Subcutaneous adipose tissue (tissue), 4 donors: ENCODE results near the gene CCDC90B. TPM values are rescaled to one million over a fixed set of nuclear protein-coding genes. Genes with fewer than 3 reads are reported as not detected.

Experiments
- CTCF ChIP-seq: fragments of 450-650 bp; IDR thresholded peaks from one replicate; pipeline ENCODE4 v1.5.1; 2016; ENCODE audit warnings: low read depth, mild to moderate bottlenecking, control low read depth, antibody characterized with exemption, moderate library complexity
- total RNA-seq, 4 donors: library from RNA; depleted of rRNA; stranded (reverse); fragments of >200 nt; gene quantifications; one replicate each; pipeline ENCODE4 v1.1.0, GENCODE V29; 2016

The CCDC90B gene
- total RNA-seq, 4 donors from 2014 or later: 27.7 to 54.8 (median 42.2) TPM

- TF ChIP-seq CTCF: no peak
Measured at GRCh38 chr11:83317757-83318690, 31.9 kb upstream of the CCDC90B start.

GRCh38 chr11:83312430-83312829 is 26.3 kb upstream of the CCDC90B start:
- TF ChIP-seq CTCF: no peak

GRCh38 chr11:83311701-83312100 is 25.5 kb upstream of the CCDC90B start:
- no peak for TF ChIP-seq CTCF

- TF ChIP-seq CTCF: no peak
Measured at GRCh38 chr11:83310718-83311117, 24.6 kb upstream of the CCDC90B start.

- TF ChIP-seq CTCF: no peak
Measured at GRCh38 chr11:83306200-83307080, 20.3 kb upstream of the CCDC90B start.

GRCh38 chr11:83303316-83303715 is 17.1 kb upstream of the CCDC90B start:
- TF ChIP-seq CTCF: no peak

- no peak for TF ChIP-seq CTCF
Measured at GRCh38 chr11:83302151-83302550, 16.0 kb upstream of the CCDC90B start.
